Panc1 (cell line): Measurements from ENCODE around the gene PPP1R2B.

ENCODE experiments used
- POLR2AphosphoS5 ChIP-seq: IDR thresholded peaks from 2 replicates; pipeline ENCODE4 v1.6.1; 2012; ENCODE audit warnings: mild to moderate bottlenecking, low read depth, low read length, moderate library complexity
- TF ChIP-seq, protein P1 (sequence below): fragments of 450-650 bp; IDR thresholded peaks from 2 replicates; pipeline ENCODE4 v1.5.1; 2017; ENCODE audit warnings: mild to moderate bottlenecking
- TF ChIP-seq, protein P2 (sequence below), 2 experiments: IDR thresholded peaks; 2 replicates each; pipeline ENCODE4 v1.6.1; 2011 to 2012; ENCODE audit warnings: low read depth in 2 of 2, control low read depth in 1 of 2, low read length in 1 of 2, mild to moderate bottlenecking in 1 of 2, moderate library complexity in 1 of 2; ENCODE audit not compliant: insufficient read depth in 1 of 2

DNA sequence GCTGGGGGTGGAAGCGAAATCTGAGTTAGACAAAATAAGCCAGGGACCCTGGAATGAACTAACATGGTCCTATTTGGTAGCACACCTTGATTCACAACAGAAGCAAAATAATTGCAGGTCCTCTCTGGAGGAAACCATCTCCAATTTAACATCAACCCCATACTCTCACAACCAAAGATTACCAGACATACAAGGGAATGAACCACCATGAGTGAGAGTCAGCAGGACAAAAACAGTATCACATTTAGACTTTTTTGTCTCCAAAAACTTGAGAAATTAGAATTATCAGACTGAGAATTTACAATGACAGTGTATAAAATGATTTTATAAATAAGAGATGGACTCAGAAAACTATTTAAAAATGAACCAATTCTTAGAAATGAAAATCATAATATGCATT, 21.1 kb downstream of the PPP1R2B start:
- TF ChIP-seq, protein P1, sequence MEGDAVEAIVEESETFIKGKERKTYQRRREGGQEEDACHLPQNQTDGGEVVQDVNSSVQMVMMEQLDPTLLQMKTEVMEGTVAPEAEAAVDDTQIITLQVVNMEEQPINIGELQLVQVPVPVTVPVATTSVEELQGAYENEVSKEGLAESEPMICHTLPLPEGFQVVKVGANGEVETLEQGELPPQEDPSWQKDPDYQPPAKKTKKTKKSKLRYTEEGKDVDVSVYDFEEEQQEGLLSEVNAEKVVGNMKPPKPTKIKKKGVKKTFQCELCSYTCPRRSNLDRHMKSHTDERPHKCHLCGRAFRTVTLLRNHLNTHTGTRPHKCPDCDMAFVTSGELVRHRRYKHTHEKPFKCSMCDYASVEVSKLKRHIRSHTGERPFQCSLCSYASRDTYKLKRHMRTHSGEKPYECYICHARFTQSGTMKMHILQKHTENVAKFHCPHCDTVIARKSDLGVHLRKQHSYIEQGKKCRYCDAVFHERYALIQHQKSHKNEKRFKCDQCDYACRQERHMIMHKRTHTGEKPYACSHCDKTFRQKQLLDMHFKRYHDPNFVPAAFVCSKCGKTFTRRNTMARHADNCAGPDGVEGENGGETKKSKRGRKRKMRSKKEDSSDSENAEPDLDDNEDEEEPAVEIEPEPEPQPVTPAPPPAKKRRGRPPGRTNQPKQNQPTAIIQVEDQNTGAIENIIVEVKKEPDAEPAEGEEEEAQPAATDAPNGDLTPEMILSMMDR: no peak
- TF ChIP-seq, protein P2, sequence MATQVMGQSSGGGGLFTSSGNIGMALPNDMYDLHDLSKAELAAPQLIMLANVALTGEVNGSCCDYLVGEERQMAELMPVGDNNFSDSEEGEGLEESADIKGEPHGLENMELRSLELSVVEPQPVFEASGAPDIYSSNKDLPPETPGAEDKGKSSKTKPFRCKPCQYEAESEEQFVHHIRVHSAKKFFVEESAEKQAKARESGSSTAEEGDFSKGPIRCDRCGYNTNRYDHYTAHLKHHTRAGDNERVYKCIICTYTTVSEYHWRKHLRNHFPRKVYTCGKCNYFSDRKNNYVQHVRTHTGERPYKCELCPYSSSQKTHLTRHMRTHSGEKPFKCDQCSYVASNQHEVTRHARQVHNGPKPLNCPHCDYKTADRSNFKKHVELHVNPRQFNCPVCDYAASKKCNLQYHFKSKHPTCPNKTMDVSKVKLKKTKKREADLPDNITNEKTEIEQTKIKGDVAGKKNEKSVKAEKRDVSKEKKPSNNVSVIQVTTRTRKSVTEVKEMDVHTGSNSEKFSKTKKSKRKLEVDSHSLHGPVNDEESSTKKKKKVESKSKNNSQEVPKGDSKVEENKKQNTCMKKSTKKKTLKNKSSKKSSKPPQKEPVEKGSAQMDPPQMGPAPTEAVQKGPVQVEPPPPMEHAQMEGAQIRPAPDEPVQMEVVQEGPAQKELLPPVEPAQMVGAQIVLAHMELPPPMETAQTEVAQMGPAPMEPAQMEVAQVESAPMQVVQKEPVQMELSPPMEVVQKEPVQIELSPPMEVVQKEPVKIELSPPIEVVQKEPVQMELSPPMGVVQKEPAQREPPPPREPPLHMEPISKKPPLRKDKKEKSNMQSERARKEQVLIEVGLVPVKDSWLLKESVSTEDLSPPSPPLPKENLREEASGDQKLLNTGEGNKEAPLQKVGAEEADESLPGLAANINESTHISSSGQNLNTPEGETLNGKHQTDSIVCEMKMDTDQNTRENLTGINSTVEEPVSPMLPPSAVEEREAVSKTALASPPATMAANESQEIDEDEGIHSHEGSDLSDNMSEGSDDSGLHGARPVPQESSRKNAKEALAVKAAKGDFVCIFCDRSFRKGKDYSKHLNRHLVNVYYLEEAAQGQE (IDR thresholded peaks at IDR 0.05; ENCODE audit: insufficient read depth in 1 of 2, low read depth in 2 of 2, low read length in 1 of 2): no peak
- no peak for TF ChIP-seq POLR2AphosphoS5
